Memory B cell (primary cell): ENCODE measurements around the gene RLN3.

Experiments
- ATAC-seq: fragments of 150-1000 bp; cut with Tn5 transposase; 2 replicates; pipeline ENCODE4 v1.10.0; 2021; ENCODE audit warnings: low read depth, mild to moderate bottlenecking, moderate library complexity
- DNase-seq, 2 donors: peaks; one replicate each; pipeline ENCODE4 v3.0.0; 2022; ENCODE audit warnings: low spot score in 2 of 2
- H3K27ac Mint-ChIP-seq: one replicate; pipeline ENCODE4 v1.8.0; 2022; ENCODE audit warnings: mild to moderate bottlenecking, moderate library complexity, mixed read lengths
- H3K27me3 Mint-ChIP-seq: one replicate; pipeline ENCODE4 v1.8.0; 2022; ENCODE audit warnings: mixed read lengths
- H3K36me3 Mint-ChIP-seq: one replicate; pipeline ENCODE4 v1.8.0; 2022; ENCODE audit warnings: mild to moderate bottlenecking, mixed read lengths
- H3K4me1 Mint-ChIP-seq: one replicate; pipeline ENCODE4 v1.8.0; 2022; ENCODE audit warnings: mixed read lengths
- H3K4me3 Mint-ChIP-seq: one replicate; pipeline ENCODE4 v1.8.0; 2022; ENCODE audit warnings: mild to moderate bottlenecking, moderate library complexity, mixed read lengths
- H3K9me3 Mint-ChIP-seq: one replicate; pipeline ENCODE4 v1.8.0; 2022; ENCODE audit warnings: mixed read lengths

RLN3 gene, protein sequence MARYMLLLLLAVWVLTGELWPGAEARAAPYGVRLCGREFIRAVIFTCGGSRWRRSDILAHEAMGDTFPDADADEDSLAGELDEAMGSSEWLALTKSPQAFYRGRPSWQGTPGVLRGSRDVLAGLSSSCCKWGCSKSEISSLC

DNA sequence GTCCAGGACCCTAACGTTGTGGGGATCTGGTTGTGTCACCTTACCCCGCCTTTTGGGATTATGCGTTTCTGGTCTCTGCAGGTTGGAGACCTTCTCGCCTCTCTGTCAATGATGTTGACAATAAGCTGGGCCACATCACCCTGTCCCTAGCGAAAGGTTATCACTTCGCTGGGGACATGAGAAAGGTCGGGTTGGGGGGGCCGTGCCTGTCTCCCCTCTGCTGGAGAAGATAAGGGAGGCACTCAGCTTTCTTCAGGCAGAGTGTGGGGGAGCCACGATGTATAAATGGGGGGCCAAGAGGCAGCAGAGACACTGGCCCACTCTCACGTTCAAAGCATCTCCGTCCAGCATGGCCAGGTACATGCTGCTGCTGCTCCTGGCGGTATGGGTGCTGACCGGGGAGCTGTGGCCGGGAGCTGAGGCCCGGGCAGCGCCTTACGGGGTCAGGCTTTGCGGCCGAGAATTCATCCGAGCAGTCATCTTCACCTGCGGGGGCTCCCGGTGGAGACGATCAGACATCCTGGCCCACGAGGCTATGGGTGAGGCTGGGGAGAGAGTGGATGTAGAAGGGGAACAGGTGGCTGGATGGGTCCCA lies at the start of gene RLN3:
Gene RLN3 (plus strand): TSS at position 293 of the 595 bp plus-strand sequence. CDS start 57 bp downstream, at position 350.
- H3K4me3 Mint-ChIP-seq, result no peak within 1 kb of the TSS
- H3K36me3 Mint-ChIP-seq, result peaks cover 2% of the 10 kb centered on the region
- peak within 1 kb of the TSS; percentile 35 for H3K27ac Mint-ChIP-seq
- DNase-seq, result no peak
- peaks cover 26% of the 10 kb centered on the region for H3K4me1 Mint-ChIP-seq
- no peak for ATAC-seq
- H3K9me3 Mint-ChIP-seq, result no peaks in the 10 kb centered on the region
- H3K27me3 Mint-ChIP-seq, result no peaks in the 10 kb centered on the region

DNA sequence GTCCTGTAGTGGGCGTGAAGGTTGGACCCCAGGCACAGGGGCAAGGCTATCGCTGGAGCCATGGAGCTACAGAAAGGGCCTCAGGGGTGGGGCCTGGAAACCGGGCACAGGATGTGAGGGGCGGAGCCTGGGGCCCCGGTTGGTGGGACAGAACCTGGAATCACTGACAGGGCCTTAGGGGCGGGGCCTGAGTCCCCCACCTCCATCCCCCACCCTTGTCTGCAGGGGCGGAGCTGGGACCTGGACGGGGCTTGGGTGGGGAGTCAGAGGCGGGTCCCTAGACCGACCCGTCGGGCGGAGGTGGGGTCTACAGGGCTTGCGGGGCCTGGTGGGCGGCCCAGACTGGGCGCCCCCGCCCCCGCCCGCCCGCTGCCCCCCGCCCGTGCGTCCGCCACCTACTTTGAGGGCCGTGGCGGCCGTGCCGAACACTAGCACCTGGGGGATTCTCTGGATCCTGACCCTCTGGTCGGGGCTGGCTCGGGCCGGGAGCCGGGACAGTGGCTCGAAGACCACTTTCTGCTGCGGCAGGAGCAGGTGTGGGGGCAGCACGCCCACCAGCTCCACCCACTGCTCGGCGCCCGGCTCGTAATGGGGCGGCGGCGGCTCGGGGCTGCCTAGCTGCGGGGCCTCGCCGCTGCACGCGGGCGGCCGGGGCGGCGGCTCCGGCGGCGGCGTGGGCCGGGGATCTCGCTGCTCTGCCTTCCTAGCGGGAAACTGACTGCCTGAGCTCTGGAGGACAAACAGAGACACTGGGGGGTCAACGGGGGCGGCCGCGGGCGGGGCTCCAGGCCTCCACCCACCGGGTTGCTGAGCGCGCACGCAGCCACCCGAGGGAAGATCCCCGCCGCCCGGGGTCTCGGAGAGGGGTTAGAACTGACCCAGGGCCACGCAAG lies 49.4 kb upstream of the RLN3 start:
- Mint-ChIP-seq H3K4me1 (peaks cover 35% of the 10 kb centered on the region), H3K27ac (peak overlapping the region; percentile 90), H3K27me3 (no peaks in the 10 kb centered on the region), H3K4me3 (peak overlapping the region; percentile 72), H3K36me3 (peaks cover 9% of the 10 kb centered on the region), H3K9me3 (no peaks in the 10 kb centered on the region)
- DNase-seq (no peak), ATAC-seq (peak; percentile 40)

DNA sequence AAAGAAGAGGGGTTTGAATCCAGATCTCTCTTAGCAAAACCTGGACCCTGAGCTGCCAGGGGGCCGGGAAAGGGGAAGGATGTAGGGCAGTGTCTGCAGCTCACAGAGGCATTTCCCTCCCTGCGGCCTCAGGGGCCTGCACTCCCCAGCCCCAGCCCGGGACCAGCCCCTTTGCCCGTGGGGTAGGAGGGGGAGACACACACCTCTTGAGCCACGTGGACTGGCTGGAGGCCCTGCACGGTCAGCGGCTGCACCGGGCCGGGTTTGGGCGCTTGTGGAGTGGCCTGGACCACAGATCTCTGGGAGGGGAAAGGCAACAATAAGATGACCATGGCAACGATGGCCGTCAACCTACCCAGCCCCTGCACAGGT lies 48.7 kb upstream of the RLN3 start:
- Mint-ChIP-seq H3K9me3 (no peaks in the 10 kb centered on the region), H3K4me3 (peak overlapping the region; percentile 65), H3K27me3 (no peaks in the 10 kb centered on the region), H3K27ac (peak overlapping the region; percentile 77), H3K4me1 (peaks cover 33% of the 10 kb centered on the region), H3K36me3 (peaks cover 6% of the 10 kb centered on the region)
- ATAC-seq (peak; percentile 21), DNase-seq (no peak)

DNA sequence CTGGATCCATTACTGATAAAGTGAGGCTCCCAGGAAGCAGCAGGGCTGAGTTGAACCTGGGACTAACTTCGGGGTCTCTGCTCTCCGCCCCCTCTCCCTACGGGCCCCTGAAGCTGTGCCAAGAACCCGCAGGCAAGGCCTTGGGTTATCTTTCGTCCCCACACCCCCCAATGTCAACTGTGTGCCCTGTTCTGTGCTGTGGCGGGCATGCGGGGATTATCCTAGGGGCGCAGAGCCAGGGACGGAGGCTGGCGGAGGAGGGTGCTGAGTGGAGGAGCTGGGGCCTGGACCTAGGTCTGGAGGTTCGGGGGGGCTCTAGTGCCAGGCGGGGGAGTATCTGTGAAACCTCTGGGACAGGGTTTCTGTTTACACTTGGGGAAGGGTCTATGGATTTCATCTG lies 48.3 kb upstream of the RLN3 start:
- ATAC-seq (no peak), DNase-seq (no peak)
- peaks cover 4% of the 10 kb centered on the region for H3K36me3 Mint-ChIP-seq
- peak overlapping the region; percentile 65 for H3K4me3 Mint-ChIP-seq
- peaks cover 30% of the 10 kb centered on the region for H3K4me1 Mint-ChIP-seq
- no peaks in the 10 kb centered on the region for H3K27me3 Mint-ChIP-seq
- peak overlapping the region; percentile 77 for H3K27ac Mint-ChIP-seq
- no peaks in the 10 kb centered on the region for H3K9me3 Mint-ChIP-seq

DNA sequence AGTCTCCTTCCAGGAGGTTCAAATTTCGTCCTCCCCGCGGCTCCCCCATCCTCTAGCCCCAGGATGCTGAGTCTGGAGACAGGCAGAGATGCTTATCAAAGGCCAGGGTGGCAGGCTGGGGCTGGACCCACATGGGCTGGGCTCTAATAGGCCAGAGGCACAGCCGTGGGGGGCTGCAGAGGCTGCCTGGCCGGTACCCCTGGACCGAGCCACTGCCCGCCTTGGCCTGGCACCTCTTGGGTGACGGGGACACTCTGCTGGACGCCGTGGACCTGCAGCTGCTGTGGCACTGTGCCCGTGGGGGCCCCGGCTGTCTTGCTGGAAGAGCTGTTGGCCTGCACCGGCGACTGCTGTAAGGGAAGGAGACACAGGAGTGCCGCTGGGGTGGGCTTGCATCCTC lies 47.6 kb upstream of the RLN3 start:
- H3K36me3 Mint-ChIP-seq, result peaks cover 4% of the 10 kb centered on the region

DNA sequence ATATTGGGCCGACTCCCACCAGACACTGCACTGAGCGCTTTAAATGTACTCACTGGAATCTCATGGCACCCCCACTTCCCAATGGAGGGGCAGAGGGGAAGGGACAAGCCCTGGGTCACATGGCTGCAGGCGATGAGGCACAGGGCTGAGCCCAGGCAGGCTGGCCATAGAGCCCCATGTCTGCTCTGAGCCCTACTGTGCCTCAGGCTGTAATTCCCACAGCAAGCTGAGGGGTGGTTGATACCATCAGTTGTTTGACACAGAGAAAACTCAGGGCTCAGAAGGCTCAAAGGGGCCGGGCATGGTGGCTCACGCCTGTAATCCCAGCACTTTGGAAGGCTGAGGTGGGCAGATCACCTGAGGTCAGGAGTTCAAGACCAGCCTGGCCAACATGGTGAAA lies 46.9 kb upstream of the RLN3 start:
- no peaks in the 10 kb centered on the region for H3K9me3 Mint-ChIP-seq
- H3K36me3 Mint-ChIP-seq, result peaks cover 4% of the 10 kb centered on the region
- DNase-seq (no peak), ATAC-seq (no peak)
- H3K4me3 Mint-ChIP-seq, result peak overlapping the region; percentile 44
- H3K27me3 Mint-ChIP-seq, result no peaks in the 10 kb centered on the region
- peak overlapping the region; percentile 70 for H3K27ac Mint-ChIP-seq
- peaks cover 32% of the 10 kb centered on the region for H3K4me1 Mint-ChIP-seq

More for the DNA sequence above, 47.6 kb upstream of the RLN3 start:
- no peak overlapping the region for H3K4me3 Mint-ChIP-seq
- ATAC-seq (no peak), DNase-seq (no peak)
- no peaks in the 10 kb centered on the region for H3K27me3 Mint-ChIP-seq
- H3K9me3 Mint-ChIP-seq, result no peaks in the 10 kb centered on the region
- H3K4me1 Mint-ChIP-seq, result peaks cover 33% of the 10 kb centered on the region
- H3K27ac Mint-ChIP-seq, result no peak overlapping the region

DNA sequence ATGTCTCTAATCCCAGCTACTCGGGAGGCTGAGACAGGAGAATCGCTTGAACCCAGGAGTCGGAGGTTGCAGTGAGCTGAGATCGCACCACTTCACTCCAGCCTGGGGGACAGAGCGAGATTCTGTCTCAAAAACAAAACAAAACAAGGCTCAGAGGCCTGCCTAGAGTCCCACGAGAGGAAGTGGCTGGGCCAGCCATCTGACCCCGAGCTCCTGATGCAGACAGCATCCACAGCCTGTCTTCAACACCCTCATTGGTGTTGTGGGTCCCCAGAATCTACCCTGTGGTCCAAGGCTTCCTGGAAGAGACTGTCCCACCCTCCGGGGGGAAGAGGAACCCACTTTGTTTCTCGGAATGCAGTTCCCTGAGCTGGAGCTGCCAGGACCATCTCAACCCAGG lies 46.5 kb upstream of the RLN3 start:
- Mint-ChIP-seq H3K4me1 (peaks cover 34% of the 10 kb centered on the region), H3K4me3 (peak overlapping the region; percentile 62), H3K36me3 (peaks cover 2% of the 10 kb centered on the region), H3K27me3 (no peaks in the 10 kb centered on the region), H3K27ac (peak overlapping the region; percentile 70), H3K9me3 (no peaks in the 10 kb centered on the region)
- ATAC-seq (no peak), DNase-seq (no peak)

DNA sequence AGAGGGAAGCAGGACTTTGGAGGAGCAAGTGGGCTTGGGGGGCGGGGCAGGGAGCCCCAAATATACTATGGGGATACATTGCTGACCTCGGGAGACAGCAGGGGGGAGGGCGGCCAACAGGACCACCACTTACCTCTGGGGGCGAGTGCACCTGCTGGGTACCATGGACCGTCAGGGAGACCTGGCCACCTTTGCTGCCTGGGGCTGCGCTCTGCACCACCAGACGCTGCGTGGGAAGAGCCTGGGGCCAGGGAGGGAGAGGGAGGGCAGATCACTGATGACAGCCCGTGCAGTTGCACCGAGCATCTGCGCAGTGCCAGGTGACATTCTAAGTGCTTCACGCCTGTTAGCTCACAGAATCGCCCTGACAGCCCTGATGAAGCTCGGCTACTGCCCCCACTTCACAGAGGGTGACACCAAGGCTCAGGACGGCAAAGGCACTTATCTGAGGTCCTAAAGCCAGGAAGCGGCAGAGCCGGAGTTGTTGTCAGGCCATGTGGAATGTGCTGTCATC lies 45.9 kb upstream of the RLN3 start:
- no peak for DNase-seq
- ATAC-seq, result no peak
- Mint-ChIP-seq H3K27me3 (no peaks in the 10 kb centered on the region), H3K36me3 (peaks cover 2% of the 10 kb centered on the region), H3K4me1 (peaks cover 39% of the 10 kb centered on the region), H3K27ac (peak overlapping the region; percentile 70), H3K9me3 (no peaks in the 10 kb centered on the region), H3K4me3 (peak overlapping the region; percentile 62)

DNA sequence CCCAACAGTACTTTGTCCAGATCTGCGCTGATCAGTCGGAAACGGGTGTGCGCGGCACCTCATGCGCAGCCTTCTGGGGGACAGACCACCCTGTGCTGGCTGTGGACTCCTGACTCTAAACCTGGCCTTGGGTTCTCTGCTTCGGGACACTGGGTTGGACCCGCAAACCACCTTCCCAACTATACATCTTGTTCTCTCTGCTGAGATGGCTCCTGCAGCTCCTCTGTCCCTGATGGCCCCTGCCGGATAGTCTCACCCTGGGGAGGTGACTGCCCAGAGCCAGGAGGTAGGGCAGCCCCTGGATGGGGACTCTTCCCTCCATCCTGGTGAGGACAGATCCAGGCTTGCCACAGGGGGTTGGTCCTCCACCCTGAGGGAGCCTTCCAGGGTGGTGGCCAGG lies 45.2 kb upstream of the RLN3 start:
- H3K27me3 Mint-ChIP-seq, result no peaks in the 10 kb centered on the region
- H3K4me3 Mint-ChIP-seq, result peak overlapping the region; percentile 58
- ATAC-seq (no peak), DNase-seq (no peak)
- peaks cover 2% of the 10 kb centered on the region for H3K36me3 Mint-ChIP-seq
- H3K27ac Mint-ChIP-seq, result no peak overlapping the region
- H3K4me1 Mint-ChIP-seq, result peaks cover 44% of the 10 kb centered on the region
- H3K9me3 Mint-ChIP-seq, result no peaks in the 10 kb centered on the region

DNA sequence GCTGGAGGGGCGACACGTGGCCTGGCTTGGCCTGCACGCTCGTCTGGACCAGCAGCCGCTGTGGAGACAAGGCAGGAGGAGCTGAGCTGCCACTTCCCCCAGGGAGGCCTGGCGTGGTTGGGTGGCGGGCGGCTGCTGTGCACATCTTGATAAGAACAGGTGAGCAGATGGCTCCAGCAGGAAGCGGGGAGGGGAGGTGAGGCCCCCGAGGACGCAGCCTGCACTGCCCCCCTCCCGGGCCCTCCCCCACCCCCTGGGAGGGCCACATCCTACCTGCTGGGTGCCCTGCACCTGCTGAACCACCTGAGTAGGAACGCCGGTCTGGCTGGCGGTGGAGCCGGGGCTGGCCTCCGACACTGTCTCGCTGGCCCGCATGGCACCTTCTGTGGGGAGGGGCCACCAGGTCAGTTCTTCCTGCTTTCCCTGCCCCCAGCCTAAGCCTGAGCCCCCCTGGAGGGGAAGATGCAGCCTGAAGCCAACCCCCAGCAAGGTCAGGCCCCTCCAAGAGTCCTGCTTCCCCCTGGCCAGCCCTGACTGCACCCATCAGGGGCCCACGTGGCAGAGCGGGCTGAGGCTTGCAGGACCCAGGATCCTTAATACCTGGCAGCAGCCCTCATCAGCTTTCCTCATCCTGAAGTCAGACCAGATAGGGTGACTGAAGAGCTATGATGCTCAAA lies 44.6 kb upstream of the RLN3 start:
- Mint-ChIP-seq H3K27ac (peak overlapping the region; percentile 72), H3K4me1 (peaks cover 41% of the 10 kb centered on the region), H3K9me3 (no peaks in the 10 kb centered on the region), H3K36me3 (peaks cover 2% of the 10 kb centered on the region), H3K4me3 (peak overlapping the region; percentile 58), H3K27me3 (no peaks in the 10 kb centered on the region)
- DNase-seq (peak in 1 of 2 donors; percentile 28), ATAC-seq (no peak)

DNA sequence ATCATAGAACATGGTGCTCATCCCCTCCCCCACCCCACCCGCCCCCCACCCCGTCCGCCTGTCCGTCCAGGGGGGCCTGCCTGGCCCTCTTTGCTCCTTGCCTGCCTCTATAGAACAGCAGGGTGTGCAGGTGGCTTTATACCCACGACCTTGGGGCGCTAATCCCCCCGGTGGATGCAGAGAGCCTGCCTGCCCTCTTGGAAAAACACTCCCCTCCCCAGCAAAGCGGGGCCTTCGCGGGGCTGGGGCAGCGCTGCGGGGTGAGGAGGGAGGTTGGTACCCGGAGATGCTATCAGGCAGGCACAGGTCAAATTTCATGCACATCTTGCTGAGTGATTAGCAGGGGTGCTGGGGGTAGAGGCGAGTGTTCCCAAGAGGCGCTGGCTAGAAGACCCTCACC lies 43.8 kb upstream of the RLN3 start:
- Mint-ChIP-seq H3K4me3 (no peak overlapping the region), H3K27ac (peak overlapping the region; percentile 99), H3K4me1 (peaks cover 50% of the 10 kb centered on the region), H3K27me3 (no peaks in the 10 kb centered on the region), H3K36me3 (peaks cover 7% of the 10 kb centered on the region), H3K9me3 (no peaks in the 10 kb centered on the region)
- no peak for ATAC-seq
- no peak for DNase-seq

DNA sequence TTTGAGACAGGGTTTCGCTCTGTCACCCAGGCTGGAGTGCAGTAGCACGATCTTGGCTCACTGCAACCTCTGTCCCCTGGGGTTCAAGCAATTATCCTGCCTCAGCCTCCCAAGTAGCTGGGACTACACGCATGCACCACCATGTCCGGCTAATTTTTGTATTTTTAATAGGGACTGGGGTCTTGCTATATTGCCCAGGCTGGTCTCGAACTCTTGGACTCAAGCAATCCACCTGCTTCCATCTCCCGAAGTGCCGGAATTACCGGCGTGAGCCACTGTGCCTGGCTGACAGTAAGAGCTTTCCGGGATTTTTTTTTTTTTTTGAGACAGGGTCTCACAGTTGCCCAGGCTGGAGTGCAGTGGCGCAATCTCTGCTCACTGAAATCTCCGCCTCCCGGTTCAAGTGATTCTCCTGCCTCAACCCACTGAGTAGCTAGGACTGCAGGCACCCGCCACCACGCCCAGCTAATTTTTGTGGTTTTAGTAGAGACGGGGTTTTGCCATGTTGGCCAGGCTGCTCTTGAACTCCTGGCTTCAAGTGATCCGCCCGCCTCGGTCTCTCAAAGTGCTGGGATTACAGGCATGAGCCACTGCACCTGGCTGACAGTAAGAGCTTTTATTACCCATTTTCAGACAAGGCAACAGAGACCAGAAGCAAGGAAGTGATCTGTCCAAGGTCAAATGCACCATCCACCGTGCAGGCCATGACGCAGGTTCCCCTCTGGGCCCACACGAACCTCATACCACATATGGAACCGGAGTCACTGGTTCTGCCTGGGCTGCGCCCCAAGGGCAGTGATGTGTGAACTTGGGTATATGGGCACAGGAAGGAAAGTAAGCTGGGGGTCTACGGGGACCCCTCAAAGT lies 42.8 kb upstream of the RLN3 start:
- peak overlapping the region; percentile 99 for H3K27ac Mint-ChIP-seq
- H3K4me3 Mint-ChIP-seq, result peak overlapping the region; percentile 76
- DNase-seq, result peak in 1 of 2 donors; percentile 78
- peaks cover 14% of the 10 kb centered on the region for H3K36me3 Mint-ChIP-seq
- no peaks in the 10 kb centered on the region for H3K27me3 Mint-ChIP-seq
- H3K4me1 Mint-ChIP-seq, result peaks cover 54% of the 10 kb centered on the region
- H3K9me3 Mint-ChIP-seq, result no peaks in the 10 kb centered on the region
- ATAC-seq, result peak; percentile 67

DNA sequence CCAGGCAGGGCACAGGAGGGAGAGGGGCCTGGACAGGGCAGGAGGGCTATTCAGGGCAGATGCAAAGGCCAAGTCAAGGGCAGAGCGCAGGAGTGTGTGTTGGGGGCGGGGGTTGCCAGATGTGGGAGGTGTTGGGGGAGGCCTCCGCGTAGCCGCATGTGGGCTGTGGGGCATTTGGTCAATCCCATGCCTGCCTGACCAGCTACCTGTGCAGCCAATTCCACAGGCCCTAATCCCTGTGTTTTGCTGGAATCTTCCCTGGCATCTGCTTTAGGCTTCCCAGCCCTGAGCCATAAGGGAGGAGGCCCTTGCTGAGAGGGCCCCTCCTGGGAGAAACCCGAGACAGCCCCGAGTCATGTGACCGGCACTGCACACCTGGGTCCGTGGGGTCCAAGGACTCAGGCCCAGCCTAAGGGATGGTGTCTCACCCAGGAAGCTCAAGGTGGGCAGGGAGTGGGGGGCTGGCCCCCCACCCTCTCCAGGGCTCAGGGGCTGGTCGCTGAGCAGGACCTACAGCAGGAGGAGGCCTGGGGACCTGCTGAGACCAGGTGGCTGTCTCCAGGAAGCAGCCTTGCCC lies 42.1 kb upstream of the RLN3 start:
- peak; percentile 25 for ATAC-seq

More for the DNA sequence above, 42.1 kb upstream of the RLN3 start:
- H3K36me3 Mint-ChIP-seq, result peaks cover 16% of the 10 kb centered on the region
- H3K27me3 Mint-ChIP-seq, result no peaks in the 10 kb centered on the region
- H3K4me3 Mint-ChIP-seq, result peak overlapping the region; percentile 76
- peak overlapping the region; percentile 99 for H3K27ac Mint-ChIP-seq
- peaks cover 55% of the 10 kb centered on the region for H3K4me1 Mint-ChIP-seq
- peak in 1 of 2 donors; percentile 69 for DNase-seq
- H3K9me3 Mint-ChIP-seq, result no peaks in the 10 kb centered on the region
